Mononuclear cell (primary cell): ENCODE measurements around the gene GRID2. TPM values are rescaled to one million over a fixed set of nuclear protein-coding genes. Genes with fewer than 3 reads are reported as not detected.
"Not testable (repeated sequence)": the region's sequence is repeated elsewhere in the genome, so short reads cannot be mapped to it uniquely, and the experiment has no call there.

Source experiments
- H3K27me3 ChIP-seq: 2 replicates; pipeline ENCODE4 v1.6.0; 2011; ENCODE audit warnings: low read length, control low read depth; ENCODE audit not compliant: insufficient read depth
- H3K4me1 ChIP-seq: 2 replicates; pipeline ENCODE4 v1.5.1; 2011; ENCODE audit warnings: mild to moderate bottlenecking, low read length, control low read depth; ENCODE audit not compliant: insufficient read depth
- H3K4me3 ChIP-seq: 2 replicates; pipeline ENCODE4 v1.5.1; 2011; ENCODE audit warnings: mild to moderate bottlenecking, low read length, moderate library complexity
- H3K9me3 ChIP-seq: 2 replicates; pipeline ENCODE4 v1.5.1; 2011; ENCODE audit warnings: low read depth, mild to moderate bottlenecking, control low read depth, low read length
- total RNA-seq: library from RNA; depleted of rRNA; stranded (reverse); fragments of >200 nt; gene quantifications from one replicate; pipeline ENCODE4 v1.2.3, GENCODE V29; 2012

GRID2 gene
- total RNA-seq, 1 donor, result not detected

DNA sequence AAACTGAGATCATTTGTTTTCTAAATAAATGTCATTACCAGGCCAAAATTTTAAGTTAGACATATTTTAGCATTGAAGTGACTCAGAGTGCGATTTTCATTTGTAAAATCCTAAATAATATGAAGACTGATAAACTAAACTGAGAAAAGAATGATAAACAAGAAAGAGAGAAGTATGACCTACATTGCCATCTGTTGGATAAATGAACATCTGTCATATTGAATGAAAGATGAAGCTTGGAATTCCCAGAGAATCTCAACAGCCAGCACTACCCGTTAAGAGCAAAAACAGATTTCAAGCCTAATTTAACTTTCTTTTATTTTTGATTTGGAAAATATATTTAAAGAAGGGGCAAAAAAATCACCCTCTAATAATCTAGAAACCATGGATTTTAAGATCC, 933.8 kb downstream of the GRID2 start:
- Histone ChIP-seq H3K9me3 (no peaks in the 10 kb centered on the region), H3K4me1 (no peaks in the 10 kb centered on the region), H3K4me3 (no peak overlapping the region), H3K27me3 (no peaks in the 10 kb centered on the region)

GRCh38 chr4:93243262-93243661, 939.5 kb downstream of the GRID2 start:
- Histone ChIP-seq H3K27me3 (no peaks in the 10 kb centered on the region), H3K4me1 (no peaks in the 10 kb centered on the region), H3K4me3 (no peak overlapping the region), H3K9me3 (no peaks in the 10 kb centered on the region)

DNA sequence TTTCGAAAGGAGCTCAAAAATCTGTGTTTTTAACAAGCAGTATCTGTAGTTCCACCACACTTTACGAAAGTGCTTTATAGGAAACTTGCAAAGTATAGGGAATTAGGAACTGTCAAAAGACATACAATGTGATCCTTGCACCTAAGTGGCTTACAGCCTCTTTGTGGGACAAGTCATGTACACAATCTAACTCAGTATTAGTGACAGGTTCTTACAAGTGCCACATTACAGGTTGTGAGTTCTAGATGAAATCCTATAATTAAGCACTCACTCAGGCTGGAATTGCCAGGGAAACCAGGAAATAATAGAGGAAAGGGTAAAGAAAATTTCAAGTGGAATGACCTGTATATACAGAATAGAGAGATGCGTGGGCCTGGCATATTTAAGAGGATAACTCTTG, 957.4 kb downstream of the GRID2 start:
- no peaks in the 10 kb centered on the region for H3K27me3 ChIP-seq
- H3K9me3 ChIP-seq, result no peaks in the 10 kb centered on the region
- no peaks in the 10 kb centered on the region for H3K4me1 ChIP-seq
- H3K4me3 ChIP-seq, result no peak overlapping the region

- H3K4me3 ChIP-seq, result no peak overlapping the region
- H3K27me3 ChIP-seq, result no peaks in the 10 kb centered on the region
- no peaks in the 10 kb centered on the region for H3K4me1 ChIP-seq
- H3K9me3 ChIP-seq, result no peaks in the 10 kb centered on the region
Measured at GRCh38 chr4:93263166-93263565, 959.4 kb downstream of the GRID2 start.

- Histone ChIP-seq H3K27me3 (no peaks in the 10 kb centered on the region), H3K4me1 (no peaks in the 10 kb centered on the region), H3K9me3 (no peaks in the 10 kb centered on the region), H3K4me3 (no peak overlapping the region)
Measured at GRCh38 chr4:93267747-93268146, 964.0 kb downstream of the GRID2 start.

DNA sequence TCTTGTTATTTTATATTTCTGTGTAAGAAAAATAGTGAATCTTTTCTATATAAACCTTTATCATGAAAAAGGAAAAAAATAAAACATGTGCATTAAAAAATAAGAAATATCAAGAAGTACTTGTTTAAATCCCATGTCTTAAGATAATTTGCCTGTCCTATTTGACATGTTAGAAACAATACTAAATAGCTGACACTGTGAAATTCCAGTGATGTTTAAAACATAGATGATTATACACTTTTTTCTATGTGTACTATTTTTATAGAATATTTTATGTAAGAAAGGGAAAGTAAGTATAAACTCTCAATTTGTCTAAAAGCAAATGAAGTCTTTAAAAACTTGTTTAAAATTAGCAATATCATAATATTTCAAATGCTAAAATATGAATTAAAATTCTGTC, 981.6 kb downstream of the GRID2 start:
- H3K4me3 ChIP-seq, result no peak overlapping the region
- H3K4me1 ChIP-seq, result no peaks in the 10 kb centered on the region
- no peaks in the 10 kb centered on the region for H3K27me3 ChIP-seq
- no peaks in the 10 kb centered on the region for H3K9me3 ChIP-seq

- Histone ChIP-seq H3K4me3 (no peak overlapping the region), H3K27me3 (no peaks in the 10 kb centered on the region), H3K4me1 (no peaks in the 10 kb centered on the region), H3K9me3 (no peaks in the 10 kb centered on the region)
Measured at GRCh38 chr4:93289241-93289640, 985.5 kb downstream of the GRID2 start.

GRCh38 chr4:93289831-93290230, 986.1 kb downstream of the GRID2 start:
- H3K27me3 ChIP-seq, result no peaks in the 10 kb centered on the region
- no peak overlapping the region for H3K4me3 ChIP-seq
- no peaks in the 10 kb centered on the region for H3K4me1 ChIP-seq
- H3K9me3 ChIP-seq, result no peaks in the 10 kb centered on the region

DNA sequence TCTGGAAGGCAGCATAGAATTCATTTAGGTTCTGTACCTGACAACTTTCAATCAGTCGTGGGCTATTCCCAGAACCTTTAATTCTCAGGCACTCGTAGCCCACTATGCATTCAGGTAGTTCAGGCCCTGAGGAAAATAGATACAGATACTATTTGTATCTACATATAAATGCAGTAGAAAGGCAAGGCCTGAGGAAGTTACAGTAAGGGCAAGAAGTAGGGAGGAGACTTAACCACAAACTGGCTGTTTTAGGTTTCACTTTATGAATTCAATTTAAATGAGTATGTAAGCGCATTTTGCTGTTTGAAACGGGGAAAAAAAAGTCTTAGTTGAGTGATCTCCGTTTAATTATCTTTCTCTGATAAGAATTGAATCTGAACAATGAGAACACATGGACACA, 995.4 kb downstream of the GRID2 start:
- no peak overlapping the region for H3K4me3 ChIP-seq
- H3K4me1 ChIP-seq, result no peaks in the 10 kb centered on the region
- H3K9me3 ChIP-seq, result no peaks in the 10 kb centered on the region
- H3K27me3 ChIP-seq, result no peaks in the 10 kb centered on the region

- not testable (repeated sequence) for H3K9me3 ChIP-seq, H3K27me3 ChIP-seq, H3K4me3 ChIP-seq, H3K4me1 ChIP-seq
Measured at GRCh38 chr4:93300780-93301555, 997.2 kb downstream of the GRID2 start.

DNA sequence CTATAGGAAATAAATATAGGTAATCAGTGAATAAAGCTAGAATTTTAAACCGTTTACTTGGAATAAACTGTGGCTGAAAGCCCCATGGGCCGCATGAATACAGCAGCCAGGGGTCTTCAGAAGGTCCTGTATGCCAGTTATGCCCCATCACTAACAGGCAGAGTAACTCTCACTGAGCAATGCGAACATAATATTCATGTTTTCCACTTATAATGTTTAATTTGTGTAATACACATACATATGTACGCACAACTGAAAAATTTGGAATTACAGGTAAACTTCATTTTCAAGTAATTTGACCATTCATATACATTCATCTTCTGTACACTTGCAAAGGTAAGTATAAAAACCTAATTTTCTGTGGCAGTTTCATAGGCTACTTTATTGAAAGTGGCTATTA, 998.5 kb downstream of the GRID2 start:
- Histone ChIP-seq H3K4me3 (no peak overlapping the region), H3K4me1 (no peaks in the 10 kb centered on the region), H3K9me3 (no peaks in the 10 kb centered on the region), H3K27me3 (no peaks in the 10 kb centered on the region)

- Histone ChIP-seq H3K27me3 (no peaks in the 10 kb centered on the region), H3K9me3 (no peaks in the 10 kb centered on the region), H3K4me3 (no peak overlapping the region), H3K4me1 (no peaks in the 10 kb centered on the region)
Measured at GRCh38 chr4:93303440-93303839, 999.7 kb downstream of the GRID2 start.

DNA sequence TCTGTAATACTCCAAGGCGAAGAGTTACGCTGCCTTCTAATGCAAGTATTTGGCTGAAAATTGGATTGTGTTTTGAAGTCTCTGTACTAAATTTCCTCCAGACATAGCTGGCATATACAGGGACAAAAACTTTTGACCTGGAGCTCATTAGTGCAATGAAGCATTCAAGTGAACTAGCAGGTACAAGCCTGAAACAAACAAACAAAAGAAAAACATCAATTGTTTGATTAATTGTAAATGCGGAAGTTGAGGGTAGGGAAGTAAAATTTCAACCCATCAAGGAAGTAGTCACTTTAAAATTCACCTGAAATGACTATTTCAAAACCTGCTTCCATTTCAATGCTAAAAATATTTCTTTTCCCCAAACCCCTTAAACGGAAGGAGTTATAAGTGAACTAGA, 1008.5 kb downstream of the GRID2 start:
- H3K4me1 ChIP-seq, result no peaks in the 10 kb centered on the region
- no peaks in the 10 kb centered on the region for H3K27me3 ChIP-seq
- no peaks in the 10 kb centered on the region for H3K9me3 ChIP-seq
- H3K4me3 ChIP-seq, result no peak overlapping the region

GRCh38 chr4:93313197-93313596, 1009.4 kb downstream of the GRID2 start:
- no peak overlapping the region for H3K4me3 ChIP-seq
- H3K9me3 ChIP-seq, result no peaks in the 10 kb centered on the region

GRCh38 chr4:93317057-93317456, 1013.3 kb downstream of the GRID2 start:
- H3K9me3 ChIP-seq, result no peaks in the 10 kb centered on the region
- no peaks in the 10 kb centered on the region for H3K27me3 ChIP-seq
- H3K4me3 ChIP-seq, result no peak overlapping the region
- H3K4me1 ChIP-seq, result no peaks in the 10 kb centered on the region

More at GRCh38 chr4:93313197-93313596, 1009.4 kb downstream of the GRID2 start:
- Histone ChIP-seq H3K27me3 (no peaks in the 10 kb centered on the region), H3K4me1 (no peaks in the 10 kb centered on the region)

- Histone ChIP-seq H3K4me1 (no peaks in the 10 kb centered on the region), H3K4me3 (no peak overlapping the region), H3K9me3 (no peaks in the 10 kb centered on the region), H3K27me3 (no peaks in the 10 kb centered on the region)
Measured at GRCh38 chr4:93317561-93317960, 1013.8 kb downstream of the GRID2 start.
